NOMO-1 treated with dmso at 0.1 percent for 144 hours (cell line): ENCODE data around the gene TRIM44.
"Not testable (repeated sequence)": the region's sequence is repeated elsewhere in the genome, so short reads cannot be mapped to it uniquely, and the experiment has no call there.

Experiments used
- DNase-seq: peaks from one replicate; lab custom pipeline; 2025; ENCODE audit not compliant: unreplicated experiment; lab: John Stamatoyannopoulos, UW

TRIM44 gene

DNA sequence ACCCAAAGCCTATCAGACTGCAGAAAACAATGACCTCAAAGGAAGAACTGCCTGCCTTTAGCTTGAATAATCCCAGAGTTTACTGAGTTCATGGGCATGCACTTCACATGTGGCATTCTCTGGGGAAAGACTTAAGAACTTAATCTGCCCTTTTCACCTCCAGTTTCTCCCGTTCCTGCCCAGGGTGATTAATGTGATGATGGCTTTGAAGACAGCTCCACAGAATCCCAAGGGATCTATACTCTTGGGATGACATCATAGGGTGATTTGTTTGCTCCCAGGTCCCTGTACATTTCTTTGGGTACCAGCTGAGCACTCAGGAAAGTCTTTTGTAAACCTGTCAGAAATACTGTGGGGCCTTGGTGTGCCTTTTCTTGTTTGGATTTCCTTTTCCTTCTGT, 30.3 kb upstream of the TRIM44 start:
- no peak for DNase-seq

DNA sequence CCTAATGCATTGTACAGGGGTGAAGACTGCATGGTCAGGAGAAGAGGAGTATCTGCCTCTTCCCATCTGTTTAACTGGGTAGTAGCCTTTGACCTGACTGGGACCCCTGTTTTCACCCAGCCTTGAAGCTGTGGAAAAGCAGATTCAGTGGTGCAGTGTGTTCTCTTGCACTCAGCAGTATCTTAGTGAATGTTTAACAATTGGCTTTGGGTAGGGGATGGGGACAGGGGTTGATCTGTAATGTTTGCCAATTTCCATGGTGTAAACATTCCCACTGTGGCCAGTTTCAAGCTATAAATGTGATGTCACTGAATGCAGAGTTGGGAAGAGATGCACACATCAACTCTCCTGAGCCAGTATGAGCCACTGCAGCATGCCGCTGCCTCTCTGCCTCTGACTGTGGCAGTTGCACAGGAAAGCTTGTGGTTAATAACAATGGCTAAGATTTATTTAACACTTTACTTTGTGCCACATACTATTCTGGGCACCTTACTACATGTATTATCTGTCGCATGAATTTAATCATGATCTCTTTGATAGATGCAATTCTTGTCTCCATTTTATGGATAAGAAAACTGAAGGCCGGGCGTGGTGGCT, 28.6 kb upstream of the TRIM44 start:
- DNase-seq = no peak

DNA sequence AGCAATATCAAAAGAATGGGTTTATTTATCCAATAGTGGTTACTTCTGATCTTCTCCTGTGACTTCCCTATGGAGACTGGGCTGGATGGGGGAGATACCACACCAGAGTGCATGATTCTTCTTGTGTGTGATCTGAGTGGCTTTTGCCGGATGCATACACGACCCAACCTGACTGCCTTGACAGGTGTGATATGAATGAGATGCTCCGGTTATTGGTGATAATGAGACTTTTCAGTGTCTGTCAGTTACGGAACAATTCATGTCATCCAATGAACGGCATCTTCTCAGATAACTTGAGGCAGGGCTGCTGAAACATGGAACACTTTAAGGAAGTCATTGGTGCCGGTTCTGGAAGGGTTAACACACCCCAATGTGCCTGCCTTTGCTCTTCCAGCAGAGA, 26.6 kb upstream of the TRIM44 start:
- no peak for DNase-seq

DNA sequence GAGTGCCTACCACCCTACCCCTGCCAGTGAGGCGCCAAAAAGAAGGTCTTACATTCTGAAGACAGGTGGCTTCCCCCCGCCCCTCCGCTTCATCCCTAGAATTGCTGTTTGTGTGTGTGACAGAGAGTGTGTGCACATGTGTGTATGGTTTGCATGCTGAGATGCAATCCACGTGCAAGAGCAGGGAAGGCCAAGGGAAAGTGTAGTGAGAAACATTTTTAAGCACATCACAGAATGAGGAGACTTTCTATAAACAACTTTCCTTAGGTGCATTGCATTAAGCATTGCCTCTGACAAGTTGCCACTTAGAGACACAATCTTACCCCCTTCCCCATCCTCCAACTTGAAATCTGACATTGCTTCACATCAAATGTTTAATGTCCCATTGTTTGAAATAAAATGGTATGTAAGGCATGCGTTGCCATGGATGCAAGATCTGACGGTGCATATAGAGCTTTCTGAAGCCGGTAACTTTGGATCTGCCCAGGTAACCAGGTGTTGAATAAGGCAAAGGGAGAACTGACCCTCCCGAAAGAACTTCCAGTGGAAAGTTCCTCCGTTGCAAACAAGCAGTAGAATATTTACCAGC, 22.9 kb upstream of the TRIM44 start:
- DNase-seq = no peak

DNA sequence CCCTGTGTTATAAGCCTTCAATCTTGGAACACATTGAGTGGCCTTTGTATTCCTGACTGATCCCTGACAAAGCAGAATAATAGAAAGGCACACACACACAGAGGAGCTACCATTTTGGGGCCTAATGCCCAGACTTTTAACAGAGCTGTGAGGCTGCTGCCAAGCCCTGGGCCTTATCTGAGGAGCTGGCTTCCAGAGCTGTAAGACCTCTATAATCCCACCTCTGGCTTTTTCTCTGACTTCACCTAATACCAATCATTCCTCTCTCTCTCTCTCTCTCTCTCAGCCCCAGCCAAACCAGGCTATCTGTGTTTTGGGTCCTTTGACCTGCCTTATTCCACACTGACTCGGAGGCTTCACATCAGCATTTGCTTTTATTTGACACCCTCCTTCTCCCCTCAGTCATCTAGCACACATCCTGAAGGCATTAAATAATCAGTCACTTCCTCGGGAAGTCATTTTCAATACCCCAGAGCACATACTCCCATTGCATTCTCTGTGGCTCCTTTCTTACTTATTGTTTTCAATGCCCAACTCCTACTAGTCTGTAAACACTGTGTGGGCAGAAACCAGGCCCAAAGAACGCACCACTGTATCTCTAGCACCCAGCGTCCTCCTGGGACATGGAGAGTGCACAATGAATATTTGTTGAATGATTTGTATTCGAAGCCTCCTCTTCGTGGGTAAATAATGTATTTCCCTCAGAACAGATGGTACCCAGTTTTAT, 21.2 kb upstream of the TRIM44 start:
- no peak for DNase-seq

DNA sequence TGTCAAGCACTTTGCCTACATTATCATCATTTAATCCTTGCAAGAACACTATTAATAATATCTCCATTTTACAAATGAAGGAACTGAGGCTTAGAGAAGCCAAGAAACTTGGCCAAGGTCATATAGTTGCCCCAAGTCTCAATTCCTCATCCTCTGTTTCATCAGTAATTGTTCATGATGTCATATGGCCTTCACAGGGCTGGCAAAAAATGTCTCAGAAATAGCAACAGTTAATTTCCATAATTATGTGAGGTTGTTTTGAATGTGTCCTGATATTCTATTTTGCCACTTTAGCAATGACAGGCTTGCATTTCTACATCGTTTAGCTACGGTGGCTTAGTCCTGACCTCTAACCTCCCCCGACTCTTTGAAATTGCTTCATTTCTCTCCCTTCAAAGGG, 20.6 kb upstream of the TRIM44 start:
- DNase-seq = no peak

DNA sequence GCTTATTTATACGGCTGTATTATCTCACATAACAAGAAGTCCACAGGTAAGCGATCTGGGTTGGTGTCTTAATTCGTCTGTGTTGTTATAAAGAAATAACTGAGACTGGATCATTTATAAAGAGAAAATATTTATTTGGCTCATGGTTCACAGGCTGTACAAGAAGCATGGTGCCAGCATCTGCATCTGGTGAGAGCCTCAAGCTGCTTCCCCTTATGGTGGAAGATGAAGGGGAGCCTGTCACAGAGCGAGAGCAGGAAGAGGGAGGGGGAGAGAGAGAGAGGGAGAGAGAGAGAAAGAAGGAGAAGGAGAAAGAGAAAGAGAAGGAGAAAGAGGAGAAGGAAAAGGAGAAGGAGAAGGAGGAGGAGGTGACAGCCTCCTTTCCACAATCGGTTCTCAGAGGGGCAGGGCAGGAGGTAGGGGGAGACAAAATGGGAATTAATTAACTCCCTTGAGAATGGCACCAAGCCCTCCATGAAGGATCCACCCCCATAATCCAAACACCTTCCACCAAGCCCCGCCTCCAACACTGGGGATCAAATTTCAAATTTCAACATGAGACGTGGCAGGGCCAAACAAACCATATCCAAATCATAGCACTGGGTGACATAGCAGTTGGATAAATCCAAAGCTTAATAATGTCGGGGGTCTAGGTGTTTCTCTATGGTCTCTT, 15.0 kb upstream of the TRIM44 start:
- DNase-seq = no peak

DNA sequence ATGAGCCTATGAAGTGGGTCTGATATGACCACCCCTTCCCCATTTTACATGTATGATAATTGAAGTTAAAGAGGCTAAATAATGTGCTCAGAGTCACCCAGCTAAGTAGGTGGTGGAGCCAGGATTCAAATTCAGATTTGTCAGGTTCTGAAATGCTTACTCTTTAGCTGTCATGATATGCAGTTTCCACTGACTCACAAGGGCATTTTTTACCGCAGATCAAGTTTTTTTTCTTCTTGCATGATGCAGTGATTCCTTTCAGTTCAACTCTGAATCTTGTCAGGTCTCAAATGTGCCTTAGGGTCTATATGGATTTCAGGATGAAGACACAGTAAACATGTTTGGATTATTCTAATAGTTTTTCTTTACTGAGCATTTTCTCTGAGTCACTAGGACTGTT, 12.6 kb upstream of the TRIM44 start:
- DNase-seq = no peak

DNA sequence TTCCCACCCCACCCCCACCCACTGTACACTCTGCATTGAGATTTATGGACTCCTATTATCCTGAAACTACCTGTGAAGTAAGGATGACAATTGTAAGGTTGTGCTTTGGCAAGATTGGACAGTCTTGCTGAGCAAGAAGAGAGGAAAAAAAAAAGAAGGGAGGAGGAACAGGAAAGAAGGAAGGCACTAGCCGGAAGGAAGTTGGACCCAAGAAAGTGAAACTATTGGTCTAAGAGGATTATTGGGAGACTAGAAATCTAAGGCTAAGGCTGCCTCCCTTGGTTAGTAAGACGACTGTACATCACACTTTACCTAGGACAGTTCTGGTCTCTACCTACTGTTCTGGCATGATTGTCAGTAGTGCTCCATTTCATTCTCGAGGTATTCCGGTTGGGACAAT, 12.1 kb upstream of the TRIM44 start:
- no peak for DNase-seq

DNA sequence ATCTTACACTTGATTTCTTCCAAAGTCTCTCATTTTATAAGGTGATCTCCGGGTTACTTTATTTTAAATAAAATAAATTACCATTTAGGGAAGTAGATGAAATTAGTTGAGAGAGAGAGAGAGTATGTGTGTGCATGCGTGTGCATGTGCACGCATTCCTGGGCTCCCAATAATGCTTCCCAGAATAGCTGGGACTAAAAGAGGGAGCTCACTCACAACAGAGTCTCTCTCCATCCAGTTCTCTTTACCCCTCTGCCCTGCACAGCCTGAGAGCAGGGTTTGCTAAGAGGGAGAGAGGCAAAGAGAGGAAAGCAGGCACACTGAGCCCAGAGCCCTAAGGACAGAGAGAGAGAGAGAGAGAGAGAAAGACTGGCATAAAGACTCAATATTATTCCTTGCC, 11.3 kb upstream of the TRIM44 start:
- no peak for DNase-seq

DNA sequence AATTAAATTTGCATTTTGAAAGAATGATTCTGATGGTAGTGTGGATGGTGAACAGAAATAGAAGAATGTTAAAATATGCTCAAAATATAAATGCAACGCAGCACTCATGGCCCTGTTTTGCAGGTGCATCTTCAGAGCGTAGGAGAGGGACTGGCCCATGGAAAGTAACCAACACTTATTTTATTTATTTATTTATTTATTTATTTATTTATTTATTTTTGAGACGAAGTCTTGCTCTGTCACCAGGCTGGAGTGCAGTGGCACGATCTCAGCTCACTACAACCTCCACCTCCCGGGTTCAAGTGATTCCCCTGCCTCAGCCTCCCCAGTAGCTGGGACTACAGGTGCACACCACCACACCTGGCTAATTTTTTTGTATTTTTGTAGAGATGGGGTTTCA, 9.8 kb upstream of the TRIM44 start:
- DNase-seq = not testable (repeated sequence)

DNA sequence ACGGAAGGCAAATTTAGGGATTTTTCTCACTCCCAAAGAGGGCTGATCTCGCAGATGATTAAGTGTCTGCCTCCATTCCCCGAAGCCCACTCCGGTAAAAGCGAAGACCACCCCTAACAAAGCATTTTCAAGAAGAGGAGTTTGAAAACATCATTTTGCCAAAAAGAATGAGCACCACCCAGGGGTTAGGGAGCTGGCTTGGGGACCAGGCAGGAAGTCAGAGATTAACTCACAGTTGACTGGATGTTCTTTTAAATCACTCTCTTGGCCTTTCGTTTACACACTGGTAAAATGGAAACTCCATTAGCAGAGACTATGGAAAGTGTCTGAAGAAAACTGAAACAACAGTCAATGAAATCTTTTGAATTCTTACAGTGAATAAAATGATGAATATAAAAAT, 7.9 kb upstream of the TRIM44 start:
- no peak for DNase-seq

DNA sequence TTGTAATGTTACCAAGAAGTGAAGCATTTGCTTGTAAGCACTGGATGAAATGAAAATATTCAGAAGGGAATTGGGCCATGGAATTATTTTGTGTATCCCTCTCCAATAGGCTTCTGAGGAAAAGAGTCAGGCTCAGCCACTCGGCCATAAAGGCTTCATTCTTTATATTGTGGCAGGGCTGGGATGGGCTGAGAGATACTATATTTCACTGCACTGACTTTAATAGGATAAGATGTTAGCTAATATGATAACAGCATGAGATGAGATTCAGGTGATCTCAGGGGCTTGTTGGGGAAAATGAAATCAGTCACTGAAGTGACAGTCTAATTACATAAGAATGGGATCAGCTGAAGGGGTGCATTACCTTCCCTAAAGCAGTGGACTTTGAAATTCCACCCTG, 7.3 kb upstream of the TRIM44 start:
- no peak for DNase-seq

DNA sequence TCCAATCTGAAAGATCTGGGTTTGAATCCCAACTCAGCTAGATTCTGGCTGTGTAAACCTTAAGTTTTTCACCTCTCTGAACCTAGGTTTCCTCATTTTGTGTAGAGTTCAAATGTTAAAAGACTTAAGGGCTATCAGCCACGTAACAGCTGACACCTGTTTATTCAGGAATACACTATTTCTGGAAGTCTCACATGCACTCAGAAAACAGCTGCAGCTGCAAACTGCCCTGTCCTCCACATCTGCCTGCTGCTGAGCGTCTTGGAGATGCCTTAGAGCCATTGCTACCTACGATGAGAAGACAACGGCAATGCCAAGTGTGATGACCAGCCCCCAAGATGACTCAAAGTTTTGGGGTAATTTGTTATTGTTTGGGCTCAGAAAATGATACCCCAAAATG, 6.7 kb upstream of the TRIM44 start:
- no peak for DNase-seq

DNA sequence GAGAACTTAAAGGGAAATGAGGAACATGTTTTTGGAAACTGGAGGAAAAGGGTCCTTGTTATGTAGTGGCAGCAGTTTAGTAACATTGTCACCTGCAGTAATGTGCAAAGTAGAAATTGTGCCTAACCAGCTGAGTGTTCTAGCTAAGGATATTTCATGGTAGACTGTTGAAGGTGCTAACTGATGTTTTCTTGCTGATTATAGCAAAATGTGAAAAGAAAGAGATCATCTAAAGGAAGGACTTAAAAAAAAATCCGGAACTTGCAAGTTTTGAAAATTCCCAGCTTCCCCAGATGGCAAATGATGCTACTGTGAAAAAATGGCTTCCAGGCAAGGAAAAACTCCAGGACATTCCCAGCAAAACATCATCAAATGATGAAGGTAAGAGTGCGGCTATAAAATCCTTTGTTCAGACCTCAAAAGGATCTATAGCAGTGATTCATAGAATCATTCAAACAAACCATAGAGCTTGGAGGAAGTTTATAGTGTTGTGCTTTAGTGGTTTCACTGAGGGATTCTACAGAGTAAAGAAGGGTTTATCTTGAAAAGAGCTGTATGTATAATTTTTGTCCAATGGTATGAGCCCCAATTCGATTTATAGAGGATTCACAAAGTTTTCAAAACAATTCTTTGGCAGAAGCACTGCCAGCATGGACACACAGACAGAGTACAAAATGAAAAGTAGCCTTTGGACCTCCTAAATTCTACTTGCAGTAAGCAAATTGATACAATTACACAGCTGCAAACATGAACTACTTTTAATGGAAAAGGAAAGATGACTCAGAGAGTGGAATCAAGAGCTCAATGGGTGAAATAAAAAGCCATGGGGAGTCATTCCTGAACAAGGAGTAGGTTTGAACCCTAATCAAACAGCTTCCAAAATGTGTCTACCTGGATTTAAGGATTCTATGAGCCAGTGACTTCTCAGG, 4.3 kb upstream of the TRIM44 start:
- no peak for DNase-seq

DNA sequence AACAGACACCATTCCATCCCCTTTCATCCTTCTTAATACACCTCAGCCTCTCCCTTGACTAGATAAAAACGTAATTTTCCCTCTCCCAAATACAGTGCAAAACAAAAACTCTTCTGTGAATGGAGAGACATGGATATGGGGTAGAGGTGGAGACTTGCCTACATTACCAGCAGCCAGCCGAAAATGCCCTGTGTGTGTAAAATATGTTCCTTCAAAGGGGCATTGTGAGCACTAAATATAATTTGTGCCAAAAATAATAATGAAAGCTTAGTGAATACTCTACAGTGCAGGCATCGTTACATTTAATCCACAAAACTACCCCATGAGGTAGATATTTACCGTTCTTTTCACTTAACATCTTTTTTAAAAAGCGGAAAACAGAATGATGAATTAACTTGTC, 1.0 kb upstream of the TRIM44 start:
- DNase-seq = no peak

DNA sequence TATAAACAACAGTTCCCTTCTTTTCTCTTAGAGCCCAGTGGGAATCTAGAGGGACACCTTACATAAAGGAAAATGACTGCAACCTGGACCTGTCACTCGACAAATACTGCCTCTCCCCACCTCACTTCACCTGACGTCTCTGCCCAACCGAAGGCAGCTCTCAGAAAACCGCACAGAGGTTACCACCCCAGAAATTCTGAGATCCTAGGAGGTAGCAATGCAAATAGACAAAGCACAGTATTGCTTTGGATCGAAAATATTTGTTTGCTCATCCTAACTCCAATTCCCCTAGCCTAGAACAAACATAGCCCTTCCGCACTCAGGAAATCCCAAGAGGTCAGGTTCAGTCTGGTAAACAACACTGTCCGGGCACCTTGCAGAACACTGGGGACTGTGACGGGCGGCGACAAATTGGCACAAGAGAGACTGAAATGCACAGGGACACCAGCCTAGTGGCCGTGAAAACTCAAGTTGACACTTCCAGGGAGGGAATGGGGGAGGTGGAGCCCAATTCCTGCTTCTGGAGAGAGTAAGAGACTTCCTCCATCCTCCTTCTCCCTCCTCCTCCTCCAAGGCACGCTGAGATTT, 420 bp upstream of the TRIM44 start:
- DNase-seq = no peak

DNA sequence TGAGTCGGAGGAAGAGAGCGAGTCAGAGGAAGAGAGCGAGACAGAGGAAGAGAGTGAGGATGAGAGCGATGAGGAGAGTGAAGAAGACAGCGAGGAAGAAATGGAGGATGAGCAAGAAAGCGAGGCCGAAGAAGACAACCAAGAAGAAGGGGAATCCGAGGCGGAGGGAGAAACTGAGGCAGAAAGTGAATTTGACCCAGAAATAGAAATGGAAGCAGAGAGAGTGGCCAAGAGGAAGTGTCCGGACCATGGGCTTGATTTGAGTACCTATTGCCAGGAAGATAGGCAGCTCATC, 780 bp downstream of the TRIM44 start:
- DNase-seq = no peak

DNA sequence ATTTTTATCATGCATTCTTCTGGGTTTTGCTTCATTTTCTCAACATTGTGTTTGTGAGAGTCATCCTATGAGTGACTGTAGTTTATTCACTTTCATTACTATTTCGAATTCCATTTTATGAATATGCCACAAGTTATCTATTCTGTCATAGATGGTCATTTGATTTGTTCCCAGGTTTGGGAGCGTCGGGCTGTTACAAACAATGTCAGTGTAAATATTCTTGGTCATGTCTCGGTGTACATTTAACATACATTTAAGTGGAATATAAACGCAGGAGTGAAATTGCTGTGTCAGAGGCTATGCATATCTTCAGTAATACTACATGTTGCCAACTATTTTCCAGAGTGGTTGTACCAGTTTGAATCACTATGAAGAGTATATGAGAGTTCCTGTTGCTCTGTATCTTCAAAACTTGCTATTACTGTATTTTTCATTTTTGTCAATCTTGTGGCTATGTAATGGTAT, 2.4 kb downstream of the TRIM44 start:
- no peak for DNase-seq

DNA sequence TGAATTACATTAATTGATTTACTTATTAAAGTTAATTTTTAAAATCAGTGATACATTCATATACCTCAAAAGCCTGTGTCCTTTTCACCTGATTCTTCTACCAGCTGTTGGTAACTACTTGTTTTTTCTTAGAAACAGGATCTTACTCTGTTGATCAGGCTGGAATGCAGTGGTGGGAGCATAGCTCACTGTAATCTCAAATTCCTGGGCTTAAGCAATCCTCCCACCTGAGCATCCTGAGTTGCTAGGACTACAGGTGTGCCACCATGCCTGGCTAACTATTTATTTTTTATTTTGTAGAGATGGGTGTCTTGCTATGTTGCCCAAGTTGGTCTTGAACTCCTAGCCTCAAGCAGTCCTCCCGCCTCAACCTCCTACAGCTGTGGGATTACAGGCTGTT, 4.7 kb downstream of the TRIM44 start:
- no peak for DNase-seq

DNA sequence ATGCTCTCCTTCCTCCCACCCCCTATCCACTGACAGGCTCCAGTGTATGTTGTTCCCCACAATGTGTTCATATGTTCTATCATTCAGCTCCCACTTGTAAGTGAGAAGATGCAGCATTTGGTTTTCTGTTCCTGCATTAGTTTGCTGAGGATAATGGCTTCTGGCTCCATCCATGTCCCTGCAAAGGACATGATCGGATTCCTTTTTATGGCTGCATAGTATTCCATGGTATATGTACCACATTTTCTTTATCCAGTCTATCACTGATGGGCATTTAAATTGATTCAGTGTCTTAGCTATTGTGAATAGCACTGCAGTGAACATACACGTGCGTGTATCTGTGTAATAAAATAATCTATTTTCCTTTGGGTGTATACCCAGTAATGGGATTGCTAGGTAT, 5.8 kb downstream of the TRIM44 start:
- not testable (repeated sequence) for DNase-seq
